BJ (cell line): ENCODE data around the gene TCAP. TPM values are rescaled to one million over a fixed set of nuclear protein-coding genes. Genes with fewer than 3 reads are reported as not detected.

Experiments
- CTCF ChIA-PET: fragments of 350-600 bp; formaldehyde crosslinking; extraction: SDS; loops from one replicate; lab custom pipeline; 2021; ENCODE audit warnings: antibody characterized with exemption, inconsistent platforms; lab: Yijun Ruan, JAX
- POLR2A ChIA-PET: fragments of 300-600 bp; sonication (Branson Sonifier 250); formaldehyde crosslinking; extraction: SDS; loops from one replicate; lab custom pipeline; 2021; ENCODE audit warnings: antibody characterized with exemption; lab: Charles Lee
- DNase-seq: peaks from one replicate; pipeline ENCODE4 v3.0.0-alpha.2; 2011; ENCODE audit warnings: low read depth
- H3K27me3 ChIP-seq: 2 replicates; pipeline ENCODE4 v1.6.0; 2011; ENCODE audit warnings: low read length; ENCODE audit not compliant: control insufficient read depth, insufficient read depth
- H3K36me3 ChIP-seq: 2 replicates; pipeline ENCODE4 v1.5.1; 2011; ENCODE audit warnings: low read length; ENCODE audit not compliant: control insufficient read depth, insufficient read depth
- H3K4me3 ChIP-seq: 2 replicates; pipeline ENCODE4 v1.5.1; 2011; ENCODE audit warnings: low read depth, mild to moderate bottlenecking, control low read depth, low read length
- CTCF ChIP-seq: IDR thresholded peaks from 2 replicates; pipeline ENCODE4 v1.5.1; 2011; ENCODE audit warnings: low read depth, mild to moderate bottlenecking, control low read depth, inconsistent platforms, low read length, moderate library complexity; ENCODE audit not compliant: insufficient read depth
- polyA plus RNA-seq: library from polyadenylated mRNA; depleted of rRNA; stranded (reverse); fragments of >200 nt; gene quantifications from 2 replicates; pipeline ENCODE4 v1.2.3, GENCODE V29; 2011

TCAP gene
- polyA plus RNA-seq, 1 experiment, result 0.22 TPM

GRCh38 chr17:39660397-39661385 is 4.5 kb upstream of the TCAP start:
- H3K4me3 ChIP-seq, result no peak overlapping the region
- CTCF ChIA-PET, result interaction anchor here (0.7 to 1.6 kb wide), 4 partner anchors 8 to 39 kb away, joined by 3 to 9 read pairs (median 4); no protein-coding TSS in a partner anchor
- TF ChIP-seq CTCF, result no peak
- H3K36me3 ChIP-seq, result peaks cover 20% of the 10 kb centered on the region
- H3K27me3 ChIP-seq, result no peaks in the 10 kb centered on the region
- POLR2A ChIA-PET, result no interaction called here
- DNase-seq, result no peak

- CTCF ChIA-PET, result interaction anchor here (0.7 to 1.6 kb wide), 2 partner anchors 10 to 40 kb away, joined by 3 to 9 read pairs; no protein-coding TSS in a partner anchor
- POLR2A ChIA-PET, result interaction anchor here (0.6 kb wide), 1 partner anchor 14 kb away, joined by 3 read pairs; no protein-coding TSS in a partner anchor
- TF ChIP-seq CTCF, result no peak
- Histone ChIP-seq H3K36me3 (peaks cover 16% of the 10 kb centered on the region), H3K27me3 (peaks cover 2% of the 10 kb centered on the region; the same call in 1 of the 2 replicates), H3K4me3 (no peak overlapping the region)
- DNase-seq, result no peak
Observed at GRCh38 chr17:39661744-39662541, 3.2 kb upstream of the TCAP start.

- H3K4me3 ChIP-seq, result no peak overlapping the region
- H3K27me3 ChIP-seq, result peaks cover 4% of the 10 kb centered on the region
- ChIA-PET POLR2A (no interaction called here), CTCF (interaction anchor here (0.6 to 16.9 kb wide), 4 partner anchors 8 to 241 kb away, joined by 3 to 185 read pairs (median 6); partner anchors contain the start of gene PPP1R1B)
- TF ChIP-seq CTCF, result no peak
- no peak for DNase-seq
- H3K36me3 ChIP-seq, result peaks cover 16% of the 10 kb centered on the region
Observed at GRCh38 chr17:39662551-39663339, 2.4 kb upstream of the TCAP start.

GRCh38 chr17:39663340-39663687 is 1.8 kb upstream of the TCAP start:
- POLR2A ChIA-PET, result interaction anchor here (0.6 kb wide), 1 partner anchor 463 kb away, joined by 6 read pairs; the partner anchor contains the start of gene RPL19
- TF ChIP-seq CTCF, result no peak
- CTCF ChIA-PET, result interaction anchor here (0.6 to 16.9 kb wide), 5 partner anchors 8 to 242 kb away, joined by 3 to 185 read pairs (median 4); partner anchors contain the start of gene PPP1R1B
- DNase-seq, result no peak
- Histone ChIP-seq H3K27me3 (peaks cover 4% of the 10 kb centered on the region), H3K4me3 (no peak overlapping the region), H3K36me3 (peaks cover 16% of the 10 kb centered on the region)
